CD4-positive, alpha-beta T cell treated with Interleukin-4 for 4 hours (primary cell): ENCODE measurements around the gene CARD6.
"Not testable (repeated sequence)": the region's sequence is repeated elsewhere in the genome, so short reads cannot be mapped to it uniquely, and the experiment has no call there.

ENCODE experiments used
- DNase-seq: peaks from one replicate; pipeline ENCODE4 v3.0.0-alpha.2; 2020

Gene CARD6

GRCh38 chr5:40877371-40877988 is 36.3 kb downstream of the CARD6 start:
- peak; percentile 11 for DNase-seq

GRCh38 chr5:40879163-40879942 is 38.2 kb downstream of the CARD6 start:
- peak; percentile 27 for DNase-seq

GRCh38 chr5:40882291-40882690 is 41.1 kb downstream of the CARD6 start:
- DNase-seq = no peak

- DNase-seq = not testable (repeated sequence)
Measured at GRCh38 chr5:40883051-40883450, 41.9 kb downstream of the CARD6 start.

GRCh38 chr5:40895440-40896425 is 54.6 kb downstream of the CARD6 start:
- DNase-seq = not testable (repeated sequence)

- peak; percentile 22 for DNase-seq
Measured at GRCh38 chr5:40904205-40904993, 63.2 kb downstream of the CARD6 start.

- no peak for DNase-seq
Measured at GRCh38 chr5:40904994-40905306, 63.8 kb downstream of the CARD6 start.

GRCh38 chr5:40906351-40906751 is 65.2 kb downstream of the CARD6 start:
- DNase-seq = no peak

- DNase-seq = no peak
Measured at GRCh38 chr5:40909264-40909663, 68.1 kb downstream of the CARD6 start, which contains the start of gene C7. TSS of gene C7 (plus strand) at chr5:40909497. CDS start at chr5:40909611, 114 bp downstream.

- no peak for DNase-seq
Measured at GRCh38 chr5:40909723-40910122, 68.6 kb downstream of the CARD6 start.
